ENCODE data around the gene SLC17A8. TPM values are rescaled to one million over a fixed set of nuclear protein-coding genes. Genes with fewer than 3 reads are reported as not detected.

The SLC17A8 gene
- polyA plus RNA-seq, 1 donor from 2014 or later: 0.22 TPM

GRCh38 chr12:100434177-100434576, 77.3 kb downstream of the SLC17A8 start:
- H3K4me3 ChIP-seq (ENCODE audit: low read length): no peak overlapping the region
- H3K4me2 ChIP-seq (ENCODE audit: low read length): no peak overlapping the region
- no peak overlapping the region for H3K27ac ChIP-seq (ENCODE audit: low read length)
- H3K36me3 ChIP-seq (ENCODE audit: insufficient read depth, low read length): no peaks in the 10 kb centered on the region
- H2AFZ ChIP-seq (ENCODE audit: low read depth, low read length): no peak overlapping the region
- no peaks in the 10 kb centered on the region for H3K9me3 ChIP-seq (ENCODE audit: low read length)
- TF ChIP-seq CTCF (IDR thresholded peaks at IDR 0.05; ENCODE audit: poor library complexity, severe bottlenecking): no peak
- no peaks in the 10 kb centered on the region for H3K27me3 ChIP-seq (ENCODE audit: insufficient read depth, low read depth, low read length)
- H3K79me2 ChIP-seq (replicated peaks; ENCODE audit: insufficient read depth, low read length): no peaks in the 10 kb centered on the region
- no peaks in the 10 kb centered on the region for H3K9me2 ChIP-seq (ENCODE audit: insufficient read depth, low read length)
- no peak overlapping the region for H3K9ac ChIP-seq (ENCODE audit: low read length)
- H4K20me1 ChIP-seq (ENCODE audit: insufficient read depth): no peaks in the 10 kb centered on the region
- H3F3A ChIP-seq (ENCODE audit: insufficient read depth, low read length, poor library complexity, severe bottlenecking): no peaks in the 10 kb centered on the region

- no peaks in the 10 kb centered on the region for H3K9me3 ChIP-seq (ENCODE audit: low read length)
Measured at GRCh38 chr12:100435957-100436356, 79.1 kb downstream of the SLC17A8 start.

More at GRCh38 chr12:100435957-100436356, 79.1 kb downstream of the SLC17A8 start:
- H3K27me3 ChIP-seq (ENCODE audit: insufficient read depth, low read depth, low read length): no peaks in the 10 kb centered on the region
- no peaks in the 10 kb centered on the region for H3F3A ChIP-seq (ENCODE audit: insufficient read depth, low read length, poor library complexity, severe bottlenecking)
- H3K4me3 ChIP-seq (ENCODE audit: low read length): no peak overlapping the region
- TF ChIP-seq RAD21 (conservative IDR thresholded peaks at IDR 0.05) (no peak), CTCF (IDR thresholded peaks at IDR 0.05; ENCODE audit: poor library complexity, severe bottlenecking) (no peak), REST (IDR thresholded peaks at IDR 0.05; ENCODE audit: borderline replicate concordance) (no peak), MXI1 (conservative IDR thresholded peaks at IDR 0.05; ENCODE audit: poor library complexity, severe bottlenecking) (no peak), TAF1 (IDR thresholded peaks at IDR 0.05; ENCODE audit: low read depth) (no peak), EP300 (conservative IDR thresholded peaks at IDR 0.05; ENCODE audit: poor library complexity, severe bottlenecking) (no peak), EZH2 (IDR thresholded peaks at IDR 0.05; ENCODE audit: borderline replicate concordance, insufficient read depth, low read length, poor library complexity, severe bottlenecking) (no peak), POLR2AphosphoS5 (IDR thresholded peaks at IDR 0.05) (no peak), SMC3 (conservative IDR thresholded peaks at IDR 0.05; ENCODE audit: poor library complexity) (no peak)
- no peaks in the 10 kb centered on the region for H4K20me1 ChIP-seq (ENCODE audit: insufficient read depth)
- no peak overlapping the region for H3K9ac ChIP-seq (ENCODE audit: low read length)
- H2AFZ ChIP-seq (ENCODE audit: low read depth, low read length): no peak overlapping the region
- no peak overlapping the region for H3K27ac ChIP-seq (ENCODE audit: low read length)
- H3K9me2 ChIP-seq (ENCODE audit: insufficient read depth, low read length): no peaks in the 10 kb centered on the region
- no peaks in the 10 kb centered on the region for H3K36me3 ChIP-seq (ENCODE audit: insufficient read depth, low read length)
- no peaks in the 10 kb centered on the region for H3K79me2 ChIP-seq (replicated peaks; ENCODE audit: insufficient read depth, low read length)
- no peak overlapping the region for H3K4me2 ChIP-seq (ENCODE audit: low read length)
